ENCODE measurements around the gene SERPINA1. TPM values are rescaled to one million over a fixed set of nuclear protein-coding genes. Genes with fewer than 3 reads are reported as not detected.

SERPINA1 gene
- total RNA-seq, 1 donor from 2014 or later, result 1,017 TPM

DNA sequence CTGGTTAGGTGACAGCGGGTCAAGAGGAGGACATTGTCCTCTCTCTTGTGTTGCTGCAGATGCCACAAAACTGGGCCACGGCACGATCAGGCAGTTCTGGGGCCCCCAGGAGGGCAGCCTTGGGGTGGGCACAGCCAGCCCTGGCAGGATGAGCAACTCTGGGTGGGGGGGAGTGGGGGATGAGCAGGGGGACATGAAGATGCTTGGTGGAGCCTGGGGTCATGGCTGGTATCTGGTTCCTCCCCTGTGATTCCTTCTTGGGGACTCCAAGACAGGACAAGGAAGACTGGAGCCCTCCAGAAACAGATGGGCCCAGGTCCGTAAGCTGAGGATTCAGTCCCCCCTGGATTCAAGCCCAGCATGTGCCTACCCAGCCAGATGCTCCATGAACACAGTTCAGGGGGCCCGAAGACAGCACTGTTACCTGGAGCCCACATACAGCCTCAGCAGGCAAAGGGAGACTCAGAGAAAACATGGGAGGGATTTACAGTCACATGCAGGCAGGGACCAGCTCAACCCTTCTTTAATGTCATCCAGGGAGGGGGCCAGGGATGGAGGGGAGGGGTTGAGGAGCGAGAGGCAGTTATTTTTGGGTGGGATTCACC is 10.4 kb downstream of the SERPINA1 start:
- no peaks in the 10 kb centered on the region for H3K9me3 ChIP-seq
- no peaks in the 10 kb centered on the region for H3K27me3 ChIP-seq
- no peaks in the 10 kb centered on the region for H3K4me1 ChIP-seq
- peaks cover 8% of the 10 kb centered on the region for H3K36me3 ChIP-seq
- TF ChIP-seq, protein P1, sequence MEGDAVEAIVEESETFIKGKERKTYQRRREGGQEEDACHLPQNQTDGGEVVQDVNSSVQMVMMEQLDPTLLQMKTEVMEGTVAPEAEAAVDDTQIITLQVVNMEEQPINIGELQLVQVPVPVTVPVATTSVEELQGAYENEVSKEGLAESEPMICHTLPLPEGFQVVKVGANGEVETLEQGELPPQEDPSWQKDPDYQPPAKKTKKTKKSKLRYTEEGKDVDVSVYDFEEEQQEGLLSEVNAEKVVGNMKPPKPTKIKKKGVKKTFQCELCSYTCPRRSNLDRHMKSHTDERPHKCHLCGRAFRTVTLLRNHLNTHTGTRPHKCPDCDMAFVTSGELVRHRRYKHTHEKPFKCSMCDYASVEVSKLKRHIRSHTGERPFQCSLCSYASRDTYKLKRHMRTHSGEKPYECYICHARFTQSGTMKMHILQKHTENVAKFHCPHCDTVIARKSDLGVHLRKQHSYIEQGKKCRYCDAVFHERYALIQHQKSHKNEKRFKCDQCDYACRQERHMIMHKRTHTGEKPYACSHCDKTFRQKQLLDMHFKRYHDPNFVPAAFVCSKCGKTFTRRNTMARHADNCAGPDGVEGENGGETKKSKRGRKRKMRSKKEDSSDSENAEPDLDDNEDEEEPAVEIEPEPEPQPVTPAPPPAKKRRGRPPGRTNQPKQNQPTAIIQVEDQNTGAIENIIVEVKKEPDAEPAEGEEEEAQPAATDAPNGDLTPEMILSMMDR (IDR thresholded peaks at IDR 0.05), result no peak
- ATAC-seq (no peak), DNase-seq (no peak)
- no peak overlapping the region for H3K27ac ChIP-seq
- intact Hi-C loops (cut with DNase I), result no loop called here
- H3K4me3 ChIP-seq, result no peak overlapping the region

DNA sequence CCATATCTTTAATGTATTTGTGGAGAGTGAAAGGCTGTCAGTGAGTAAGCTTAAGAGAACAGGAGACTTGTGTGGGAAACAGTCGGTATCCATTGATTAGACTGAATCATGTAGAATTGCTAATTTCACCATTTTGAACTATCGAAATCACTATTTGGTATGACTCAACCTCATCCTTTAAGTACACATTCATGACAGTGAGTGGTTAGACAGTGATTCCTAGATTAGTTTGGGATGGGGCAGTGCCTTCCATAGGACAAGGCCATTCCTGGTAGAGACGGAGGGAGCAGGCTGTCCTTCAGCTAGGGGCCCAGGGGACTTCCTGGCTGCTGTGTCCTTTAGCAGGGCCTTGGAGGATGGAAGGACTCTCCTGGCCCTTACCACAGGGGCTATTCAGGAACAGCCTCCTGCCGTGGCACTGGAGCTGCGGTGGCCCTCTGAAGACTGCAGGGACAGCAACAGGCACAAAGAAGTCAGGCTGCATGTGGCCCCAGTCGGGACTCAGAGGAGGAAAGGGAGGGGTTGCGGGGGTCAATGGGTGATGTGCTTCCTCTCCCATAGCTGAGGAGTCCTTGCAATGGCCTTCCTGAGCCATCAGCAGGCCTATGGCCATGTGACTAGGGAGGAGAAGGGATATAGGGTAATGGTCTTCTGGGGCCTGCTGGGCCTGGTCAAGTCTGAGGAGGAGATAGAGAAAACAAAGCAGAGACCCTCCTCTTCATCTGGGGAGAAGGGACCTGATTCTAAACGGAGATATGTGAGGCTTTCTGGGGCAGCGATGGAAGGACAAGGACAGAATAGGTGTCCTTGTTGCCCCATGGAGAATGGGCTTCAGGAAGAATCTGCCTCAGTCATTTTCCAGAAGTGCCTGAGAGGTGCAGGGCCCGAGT is 11.2 kb downstream of the SERPINA1 start:
- Histone ChIP-seq H3K27me3 (no peaks in the 10 kb centered on the region), H3K36me3 (peaks cover 8% of the 10 kb centered on the region), H3K4me1 (no peaks in the 10 kb centered on the region), H3K4me3 (no peak overlapping the region), H3K27ac (no peak overlapping the region), H3K9me3 (no peaks in the 10 kb centered on the region)
- TF ChIP-seq, protein P1 (IDR thresholded peaks at IDR 0.05), result no peak
- no peak for DNase-seq
- intact Hi-C loops (cut with DNase I), result no loop called here
- peak; percentile 3 for ATAC-seq

DNA sequence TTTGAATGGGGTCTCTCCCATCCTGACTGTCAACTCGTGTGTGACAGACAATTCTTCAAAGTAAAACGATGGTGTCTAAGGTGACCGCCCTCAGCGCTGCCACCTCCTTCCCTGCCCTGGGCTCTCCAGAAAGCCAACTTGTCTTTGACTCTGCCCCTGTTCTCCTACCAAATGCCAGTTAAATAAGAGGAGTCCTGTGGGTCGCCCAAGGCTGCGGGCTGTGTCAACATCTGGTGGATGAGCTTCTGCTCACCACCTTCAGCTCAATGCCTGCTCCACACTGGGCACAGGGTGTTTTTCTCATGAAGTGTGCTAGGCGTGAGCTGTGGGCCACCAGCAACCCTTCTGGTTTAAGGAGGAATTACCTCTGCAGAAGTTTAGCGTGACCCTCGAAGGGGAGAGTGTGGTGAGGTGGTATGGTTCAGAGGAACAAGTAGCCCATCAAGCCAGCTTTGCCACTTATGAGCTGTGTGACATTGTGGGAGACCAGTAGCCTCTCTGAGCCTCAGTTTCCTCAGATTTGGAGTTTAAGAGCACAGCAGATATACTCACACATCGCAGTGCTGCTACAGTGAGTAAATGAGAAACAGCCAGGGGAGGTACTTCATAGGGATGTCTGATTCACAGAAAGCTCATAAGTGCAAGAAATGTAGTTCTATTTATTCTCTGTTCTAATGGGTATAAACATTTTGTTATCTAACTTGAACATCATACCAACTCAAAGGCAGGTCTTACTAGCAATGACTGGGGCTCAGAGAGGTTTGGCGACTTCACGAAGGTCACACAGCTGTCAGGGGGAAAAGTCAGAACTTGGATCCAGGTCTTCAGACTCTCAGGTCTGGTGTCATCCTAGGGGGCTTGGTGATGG is 12.1 kb downstream of the SERPINA1 start:
- DNase-seq (no peak), ATAC-seq (no peak)
- no peak overlapping the region for H3K27ac ChIP-seq
- no peak overlapping the region for H3K4me3 ChIP-seq
- intact Hi-C loops (cut with DNase I), result no loop called here
- no peaks in the 10 kb centered on the region for H3K27me3 ChIP-seq
- no peaks in the 10 kb centered on the region for H3K4me1 ChIP-seq
- TF ChIP-seq, protein P1 (IDR thresholded peaks at IDR 0.05), result no peak
- H3K36me3 ChIP-seq, result peaks cover 8% of the 10 kb centered on the region
- no peaks in the 10 kb centered on the region for H3K9me3 ChIP-seq

DNA sequence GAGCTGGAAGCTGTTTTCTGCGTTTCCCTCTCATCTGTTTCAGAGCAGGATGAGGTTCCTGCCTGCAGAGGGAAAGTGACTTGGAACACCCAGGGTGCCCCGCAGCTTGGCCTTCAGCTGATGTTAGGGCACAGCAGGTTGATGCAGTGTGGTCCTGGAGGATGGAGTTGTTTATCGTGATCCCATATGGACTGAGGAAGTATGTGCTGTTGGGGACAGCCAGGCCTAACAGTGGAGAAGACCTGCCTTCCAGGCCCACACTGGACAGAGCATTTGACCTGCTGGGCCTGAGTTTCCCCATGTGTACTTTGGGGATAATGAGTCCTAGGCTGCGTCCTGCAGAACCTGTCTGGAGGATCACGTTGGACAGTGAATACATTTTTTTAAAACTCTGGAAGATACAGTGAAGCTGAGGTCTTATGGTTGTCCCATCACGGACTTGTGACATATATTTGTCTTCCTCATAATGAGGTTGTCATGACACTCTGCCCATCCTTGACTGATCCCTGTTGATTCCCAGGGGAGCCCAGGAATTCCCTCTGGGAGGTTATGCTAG is 12.8 kb downstream of the SERPINA1 start:
- DNase-seq (no peak), ATAC-seq (peak; percentile 7)
- TF ChIP-seq, protein P1 (IDR thresholded peaks at IDR 0.05), result no peak
- intact Hi-C loops (cut with DNase I), result no loop called here
- Histone ChIP-seq H3K36me3 (peaks cover 8% of the 10 kb centered on the region), H3K9me3 (no peaks in the 10 kb centered on the region), H3K27ac (no peak overlapping the region), H3K4me1 (no peaks in the 10 kb centered on the region), H3K4me3 (no peak overlapping the region), H3K27me3 (no peaks in the 10 kb centered on the region)

DNA sequence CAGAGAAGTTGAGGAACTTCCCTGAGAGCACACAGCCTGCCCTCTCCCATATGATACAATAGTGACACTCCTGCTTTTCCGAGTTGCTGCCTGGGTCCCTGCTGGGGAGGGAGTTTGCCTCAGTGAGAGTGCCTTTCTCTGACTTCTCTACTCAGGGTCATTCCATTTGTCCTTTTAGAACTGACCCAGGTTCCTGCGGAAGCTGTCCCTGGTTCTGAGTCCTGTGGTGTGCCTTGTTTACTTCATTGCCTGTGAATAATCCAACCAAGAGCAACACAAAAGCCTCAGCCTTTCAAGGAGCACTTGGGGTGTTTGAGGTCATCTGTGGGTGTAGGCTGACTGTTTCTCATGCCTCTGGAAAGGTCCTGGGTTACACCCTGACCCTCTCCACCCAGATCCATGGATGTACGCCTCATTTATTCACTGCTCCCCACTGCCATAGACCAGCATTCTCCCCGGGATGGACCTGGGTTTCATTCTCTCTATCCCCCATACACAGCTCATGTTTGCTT is 13.6 kb downstream of the SERPINA1 start:
- ATAC-seq, result no peak
- no peaks in the 10 kb centered on the region for H3K27me3 ChIP-seq
- peaks cover 8% of the 10 kb centered on the region for H3K36me3 ChIP-seq
- no peak for DNase-seq
- no peak overlapping the region for H3K4me3 ChIP-seq
- H3K27ac ChIP-seq, result no peak overlapping the region
- no peaks in the 10 kb centered on the region for H3K9me3 ChIP-seq
- no peaks in the 10 kb centered on the region for H3K4me1 ChIP-seq
- intact Hi-C loops (cut with DNase I), result no loop called here
- TF ChIP-seq, protein P1 (IDR thresholded peaks at IDR 0.05), result no peak

Data from upper lobe of right lung (tissue), 1 donor.